IMR-90 (cell line): ENCODE measurements around the gene FAHD1. TPM values are rescaled to one million over a fixed set of nuclear protein-coding genes. Genes with fewer than 3 reads are reported as not detected.

Experiments
- ATAC-seq: fragments of 200-7000 bp; cut with Tn5 transposase; 2 replicates; pipeline ENCODE4 v1.9.1; 2020; ENCODE audit warnings: low read depth, mild to moderate bottlenecking, moderate library complexity
- BruUV-seq: library from RNA; stranded (reverse); fragments of 400-500 nt; replicated peaks from 2 replicates; lab custom pipeline; 2021; lab: Mats Ljungman, UMichigan
- CTCF ChIA-PET: fragments of 300-600 bp; formaldehyde crosslinking; extraction: SDS; loops from one replicate; lab custom pipeline; 2021; ENCODE audit warnings: antibody characterized with exemption; lab: Yijun Ruan, JAX
- POLR2A ChIA-PET: fragments of 300-600 bp; sonication (Branson Sonifier 250); formaldehyde crosslinking; loops from one replicate; lab custom pipeline; 2022; ENCODE audit warnings: antibody characterized with exemption; ENCODE audit not compliant: unreplicated experiment; lab: Charles Lee
- DNase-seq: peaks from one replicate; pipeline ENCODE4 v3.0.0; 2013
- H2AFZ ChIP-seq: replicated peaks from 2 replicates; pipeline ENCODE3; 2013; ENCODE audit warnings: low read length, mild to moderate bottlenecking; ENCODE audit not compliant: poor library complexity
- H2AK5ac ChIP-seq: 2 replicates; pipeline ENCODE4 v1.6.1; 2013; ENCODE audit warnings: low read depth, low read length, inconsistent platforms
- H2AK9ac ChIP-seq: replicated peaks from 2 replicates; pipeline ENCODE3; 2013; ENCODE audit warnings: mild to moderate bottlenecking, low read depth, low read length, moderate library complexity; ENCODE audit not compliant: poor library complexity
- H2BK120ac ChIP-seq: 2 replicates; pipeline ENCODE4 v1.6.1; 2013; ENCODE audit warnings: low read depth, low read length, inconsistent platforms
- H2BK15ac ChIP-seq: 3 replicates; pipeline ENCODE4 v1.6.1; 2013; ENCODE audit warnings: low read depth, low read length, inconsistent platforms
- H2BK20ac ChIP-seq: 2 replicates; pipeline ENCODE4 v1.6.1; 2013; ENCODE audit warnings: low read depth, mild to moderate bottlenecking, inconsistent platforms, low read length, moderate library complexity
- H2BK5ac ChIP-seq: 2 replicates; pipeline ENCODE4 v1.6.1; 2013; ENCODE audit warnings: mild to moderate bottlenecking, low read depth, low read length, inconsistent platforms; ENCODE audit not compliant: poor library complexity, severe bottlenecking
- H3K14ac ChIP-seq: replicated peaks from 2 replicates; pipeline ENCODE4 v1.6.1; 2013; ENCODE audit warnings: low read depth, low read length, inconsistent platforms
- H3K18ac ChIP-seq: 2 replicates; pipeline ENCODE4 v1.6.1; 2013; ENCODE audit warnings: low read depth, low read length, control low read depth
- H3K23ac ChIP-seq: 2 replicates; pipeline ENCODE4 v1.6.1; 2013; ENCODE audit warnings: low read depth, low read length, inconsistent platforms
- H3K27ac ChIP-seq: 2 replicates; pipeline ENCODE4 v1.5.1; 2013; ENCODE audit warnings: mild to moderate bottlenecking, control low read depth, low read length; ENCODE audit not compliant: insufficient read depth
- H3K27me3 ChIP-seq: 2 replicates; pipeline ENCODE4 v1.6.1; 2013; ENCODE audit warnings: low read length; ENCODE audit not compliant: control insufficient read depth, insufficient read depth
- H3K36me3 ChIP-seq: 2 replicates; pipeline ENCODE4 v1.6.1; 2013; ENCODE audit warnings: low read length, mixed read lengths; ENCODE audit not compliant: control insufficient read depth, insufficient read depth
- H3K4ac ChIP-seq: 2 replicates; pipeline ENCODE4 v1.6.1; 2013; ENCODE audit warnings: low read depth, low read length, inconsistent platforms
- H3K4me1 ChIP-seq: 2 replicates; pipeline ENCODE4 v1.6.1; 2013; ENCODE audit warnings: low read length, mixed read lengths; ENCODE audit not compliant: control insufficient read depth, insufficient read depth
- H3K4me2 ChIP-seq: 2 replicates; pipeline ENCODE4 v1.6.1; 2013; ENCODE audit warnings: low read depth, mild to moderate bottlenecking, control low read depth, low read length, moderate library complexity
- H3K4me3 ChIP-seq: 2 replicates; pipeline ENCODE4 v1.5.1; 2013; ENCODE audit warnings: low read depth, mild to moderate bottlenecking, control low read depth, low read length, moderate library complexity; ENCODE audit not compliant: insufficient read depth
- H3K56ac ChIP-seq: 2 replicates; pipeline ENCODE4 v1.6.1; 2013; ENCODE audit warnings: low read length, inconsistent platforms; ENCODE audit not compliant: insufficient read depth; ENCODE audit errors: extremely low read depth
- H3K79me1 ChIP-seq, 2 experiments: 2 replicates each; pipeline ENCODE4 v1.6.1; 2013; ENCODE audit warnings: low read length in 2 of 2, inconsistent platforms in 1 of 2, low read depth in 1 of 2
- H3K9ac ChIP-seq: 2 replicates; pipeline ENCODE4 v1.6.1; 2013; ENCODE audit warnings: low read depth, low read length, control low read depth
- H3K9me1 ChIP-seq: 2 replicates; pipeline ENCODE4 v1.6.1; 2013; ENCODE audit warnings: low read length, inconsistent platforms; ENCODE audit not compliant: insufficient read depth
- H3K9me3 ChIP-seq: 2 replicates; pipeline ENCODE4 v1.6.1; 2013; ENCODE audit warnings: low read length; ENCODE audit not compliant: control insufficient read depth, insufficient read depth
- H4K20me1 ChIP-seq: 2 replicates; pipeline ENCODE4 v1.6.1; 2013; ENCODE audit warnings: low read length, inconsistent platforms; ENCODE audit not compliant: insufficient read depth
- H4K5ac ChIP-seq: 2 replicates; pipeline ENCODE4 v1.6.1; 2013; ENCODE audit warnings: mild to moderate bottlenecking, low read depth, low read length, control low read depth
- H4K8ac ChIP-seq, 2 experiments: 2 replicates each; pipeline ENCODE4 v1.6.1; 2013; ENCODE audit warnings: low read depth in 2 of 2, low read length in 2 of 2, control low read depth in 1 of 2, inconsistent platforms in 1 of 2
- H4K91ac ChIP-seq: 2 replicates; pipeline ENCODE4 v1.6.1; 2013; ENCODE audit warnings: low read depth, low read length, inconsistent platforms; ENCODE audit not compliant: insufficient read depth
- CEBPB ChIP-seq: IDR thresholded peaks from 2 replicates; pipeline ENCODE4 v1.6.1; 2012; ENCODE audit warnings: low read depth, low read length, improper control_type of control experiment
- CHD1 ChIP-seq: IDR thresholded peaks from 2 replicates; pipeline ENCODE4 v1.6.1; 2012; ENCODE audit warnings: low read depth, low read length, improper control_type of control experiment
- FOS ChIP-seq: fragments of 150-350 bp; IDR thresholded peaks from 2 replicates; pipeline ENCODE4 v1.6.1; 2016; ENCODE audit warnings: low read depth, low read length
- MAZ ChIP-seq: IDR thresholded peaks from 2 replicates; pipeline ENCODE4 v1.6.1; 2012; ENCODE audit warnings: low read depth, mild to moderate bottlenecking, low read length, improper control_type of control experiment, moderate library complexity, borderline replicate concordance
- MXI1 ChIP-seq: IDR thresholded peaks from 2 replicates; pipeline ENCODE4 v1.6.1; 2012; ENCODE audit warnings: low read depth, mild to moderate bottlenecking, low read length, moderate library complexity, borderline replicate concordance
- POLR2A ChIP-seq: IDR thresholded peaks from 2 replicates; pipeline ENCODE4 v1.6.1; 2012; ENCODE audit warnings: mild to moderate bottlenecking, low read depth, low read length
- RCOR1 ChIP-seq: IDR thresholded peaks from 2 replicates; pipeline ENCODE4 v1.6.1; 2012; ENCODE audit warnings: mild to moderate bottlenecking, low read length, improper control_type of control experiment; ENCODE audit not compliant: insufficient replicate concordance
- RFX5 ChIP-seq: IDR thresholded peaks from 2 replicates; pipeline ENCODE4 v1.8.0; 2012; ENCODE audit warnings: low read depth, mild to moderate bottlenecking, low read length, moderate library complexity
- WGBS, 2 experiments: methylation state at CpG; one replicate each; pipeline versions ENCODE4 v1.1.5 to v1.1.7; 2013; ENCODE audit warnings: missing lambda C conversion rate in 2 of 2; ENCODE audit not compliant: insufficient read length in 1 of 2; ENCODE audit errors: extremely low coverage in 2 of 2; 5-methylcytosine and 5-hydroxymethylcytosine counted together
- dilution Hi-C: fragments of 300-500 bp; cut with HindIII; formaldehyde crosslinking; loops from one replicate; pipeline ENCODE4 v1.14.3; 2018; ENCODE audit warnings: low sequenced_read_pairs; ENCODE audit not compliant: unreplicated experiment
- in situ Hi-C: fragments of 300-500 bp; cut with MboI; formaldehyde crosslinking; loops from 3 replicates; pipeline ENCODE4 v1.14.3; 2019; ENCODE audit warnings: low sequenced_read_pairs, inconsistent platforms, mixed read lengths
- intact Hi-C: fragments of 100-400 bp; cut with micrococcal nuclease; formaldehyde crosslinking; loops from 2 replicates; pipeline ENCODE4 v1.10.0; 2022
- polyA plus RNA-seq, 3 experiments: library from polyadenylated mRNA; depleted of rRNA; stranded (reverse); fragments of >200 nt; gene quantifications; 2 replicates each; pipeline ENCODE4 v1.2.3, GENCODE V29; 2012; ENCODE audit warnings: low replicate concordance in 1 of 3
- total RNA-seq: library from RNA; depleted of rRNA; stranded (reverse); fragments of >200 nt; gene quantifications from 2 replicates; pipeline ENCODE4 v1.2.3, GENCODE V29; 2012
- TF ChIP-seq, protein P1 (sequence below): fragments of 150-350 bp; IDR thresholded peaks from 2 replicates; pipeline ENCODE4 v1.6.1; 2016; ENCODE audit warnings: low read depth, mild to moderate bottlenecking, low read length, moderate library complexity, borderline replicate concordance
- TF ChIP-seq, protein P2 (sequence below): fragments of 150-350 bp; IDR thresholded peaks from 2 replicates; pipeline ENCODE4 v1.6.1; 2017; ENCODE audit warnings: mild to moderate bottlenecking, antibody characterized with exemption, low read length, low read depth

FAHD1 gene
- total and polyA plus RNA-seq, 2 of the 4 experiments (the other 2 are of a cell fraction), result 65.3 to 85.9 TPM

DNA sequence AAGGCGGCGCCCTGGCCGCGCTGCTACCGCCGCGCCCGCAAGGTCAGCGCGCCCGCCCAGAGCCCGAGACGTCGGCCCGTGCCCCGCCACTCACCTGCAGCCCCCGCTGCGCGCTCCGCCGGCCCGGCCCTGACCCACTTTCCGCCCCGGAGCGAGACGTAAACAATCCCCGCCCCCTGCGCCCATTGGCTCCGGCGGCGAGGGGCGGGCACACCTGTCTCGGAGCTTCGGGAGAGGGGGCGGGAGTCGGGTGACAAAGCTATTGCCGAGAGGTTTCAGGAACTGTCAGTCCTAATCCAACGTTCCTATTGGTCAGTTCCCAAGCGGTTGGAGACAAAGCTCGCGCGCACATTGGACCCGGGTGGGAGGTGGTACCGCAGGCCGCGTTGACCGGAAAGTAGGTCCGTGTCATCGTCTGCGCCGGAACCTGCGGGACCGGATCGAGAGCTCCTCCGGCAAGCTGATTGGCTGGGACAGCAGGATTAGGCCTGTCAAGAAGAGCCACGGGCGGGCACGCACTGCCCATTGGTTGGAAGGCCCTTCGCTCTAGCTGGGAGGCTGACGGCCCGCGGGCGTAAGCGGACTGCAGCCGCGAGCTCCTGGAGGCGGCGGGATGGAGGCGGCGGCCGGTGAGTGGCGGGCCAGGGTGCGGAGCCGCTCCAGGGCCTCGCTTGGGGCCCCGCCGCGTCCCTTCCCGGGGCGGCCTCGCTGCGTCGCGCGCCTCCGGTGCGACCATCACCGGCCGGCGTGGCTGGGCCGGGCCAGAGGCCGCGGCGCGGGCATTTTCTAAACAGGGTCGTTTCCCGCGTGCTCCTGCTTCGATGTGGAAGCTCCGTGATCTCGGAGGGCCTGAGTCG is 44.4 kb upstream of the FAHD1 start, which contains the start of the genes NUBP2 and SPSB3:
Gene NUBP2, plus strand, starts transcription at position 553 of the 857 bp plus-strand sequence. Its CDS starts 61 bp downstream, at position 614.
Gene SPSB3, minus strand, starts transcription at position 164 of the 857 bp plus-strand sequence. CDS start 1,088 bp downstream, outside the sequence.
- Histone ChIP-seq H3K23ac (peak within 1 kb of the TSS; percentile 82), H3K9me1 (peaks cover 7% of the 10 kb centered on the region; the same call in 1 of the 2 replicates), H2BK20ac (no peak within 1 kb of the TSS), H3K4me1 (peaks cover 3% of the 10 kb centered on the region; the same call in 1 of the 2 replicates), H2AK9ac (peak within 1 kb of the TSS; percentile 88), H3K56ac (peak within 1 kb of the TSS; percentile 39; the same call in 1 of the 2 replicates), H3K4me3 (peak within 1 kb of the TSS; percentile 79), H4K8ac (peak within 1 kb of the TSS in 1 of 2 experiments; percentile 70; a peak in 1 of 4 replicates), H4K91ac (no peak within 1 kb of the TSS), H3K27me3 (no peaks in the 10 kb centered on the region), H3K79me1 (peaks cover 17 to 69% of the 10 kb centered on the region in 2 experiments), H3K36me3 (peaks cover 29% of the 10 kb centered on the region), H3K4me2 (peak within 1 kb of the TSS; percentile 92), H4K20me1 (peaks cover 42% of the 10 kb centered on the region), H2BK5ac (no peak within 1 kb of the TSS), H3K14ac (peak within 1 kb of the TSS; percentile 52), H3K4ac (peak within 1 kb of the TSS; percentile 7; the same call in 1 of the 2 replicates), H2AFZ (peak within 1 kb of the TSS; percentile 88), H3K9ac (peak within 1 kb of the TSS; percentile 92), H2BK120ac (no peak within 1 kb of the TSS), H3K9me3 (no peaks in the 10 kb centered on the region), H3K18ac (no peak within 1 kb of the TSS), H4K5ac (no peak within 1 kb of the TSS), H2BK15ac (no peak within 1 kb of the TSS), H2AK5ac (peak within 1 kb of the TSS; percentile 24; the same call in 1 of the 2 replicates), H3K27ac (peak within 1 kb of the TSS; percentile 27; the same call in 1 of the 2 replicates)
- ChIA-PET CTCF (interaction anchor here (0.5 to 1.2 kb wide), 4 partner anchors 10 to 140 kb away, joined by 3 to 4 read pairs (median 3); partner anchors contain the start of genes EME2 and MRPS34), POLR2A (no interaction called here)
- DNase-seq, result peak; percentile 100
- in situ Hi-C loops (no loop called here), intact Hi-C loops (loop anchor here (5.0 kb wide), 1 partner anchor 45 kb away; the partner anchor contains the start of genes FAHD1 and HAGH), dilution Hi-C loops (no loop called here)
- BruUV-seq, result no TSS peak
- peak; percentile 91 for ATAC-seq
- TF ChIP-seq, protein P1, sequence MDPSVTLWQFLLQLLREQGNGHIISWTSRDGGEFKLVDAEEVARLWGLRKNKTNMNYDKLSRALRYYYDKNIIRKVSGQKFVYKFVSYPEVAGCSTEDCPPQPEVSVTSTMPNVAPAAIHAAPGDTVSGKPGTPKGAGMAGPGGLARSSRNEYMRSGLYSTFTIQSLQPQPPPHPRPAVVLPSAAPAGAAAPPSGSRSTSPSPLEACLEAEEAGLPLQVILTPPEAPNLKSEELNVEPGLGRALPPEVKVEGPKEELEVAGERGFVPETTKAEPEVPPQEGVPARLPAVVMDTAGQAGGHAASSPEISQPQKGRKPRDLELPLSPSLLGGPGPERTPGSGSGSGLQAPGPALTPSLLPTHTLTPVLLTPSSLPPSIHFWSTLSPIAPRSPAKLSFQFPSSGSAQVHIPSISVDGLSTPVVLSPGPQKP, result no peak
- peak; percentile 79; the same call in 1 of the 2 replicates for TF ChIP-seq MXI1
- TF ChIP-seq, protein P2, sequence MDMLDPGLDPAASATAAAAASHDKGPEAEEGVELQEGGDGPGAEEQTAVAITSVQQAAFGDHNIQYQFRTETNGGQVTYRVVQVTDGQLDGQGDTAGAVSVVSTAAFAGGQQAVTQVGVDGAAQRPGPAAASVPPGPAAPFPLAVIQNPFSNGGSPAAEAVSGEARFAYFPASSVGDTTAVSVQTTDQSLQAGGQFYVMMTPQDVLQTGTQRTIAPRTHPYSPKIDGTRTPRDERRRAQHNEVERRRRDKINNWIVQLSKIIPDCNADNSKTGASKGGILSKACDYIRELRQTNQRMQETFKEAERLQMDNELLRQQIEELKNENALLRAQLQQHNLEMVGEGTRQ, result peak; percentile 17; the same call in 1 of the 2 replicates
- no peak for TF ChIP-seq RFX5
- TF ChIP-seq CHD1, result no peak
- TF ChIP-seq POLR2A, result no peak
- TF ChIP-seq MAZ, result peak; percentile 42; the same call in 1 of the 2 replicates
- no peak for TF ChIP-seq RCOR1
- peak; percentile 81 for TF ChIP-seq FOS
- TF ChIP-seq CEBPB, result no peak
- WGBS, 2 experiments, result 1% methylated on average over 68 of the region's 102 CpGs; no CpG with 5 or more reads in 1 of the 2 experiments
